H1 (cell line): ENCODE measurements around the gene TMPRSS13. TPM values are rescaled to one million over a fixed set of nuclear protein-coding genes. Genes with fewer than 3 reads are reported as not detected.
A peak's percentile ranks its signal among the peaks of the same experiment; 100 is the strongest.

Experiments
- CTCF ChIA-PET: fragments of 300-600 bp; sonication (Branson Sonifier 250); formaldehyde crosslinking; loops from one replicate; lab custom pipeline; 2021; ENCODE audit not compliant: partially characterized antibody; lab: Charles Lee
- POLR2A ChIA-PET: fragments of 300-600 bp; sonication (Branson Sonifier 250); formaldehyde crosslinking; loops from one replicate; lab custom pipeline; 2021; ENCODE audit warnings: inconsistent platforms; ENCODE audit not compliant: partially characterized antibody; lab: Charles Lee
- DNase-seq, 2 experiments: peaks; one replicate each; pipeline versions ENCODE4 v3.0.0 to v3.0.0-alpha.2; 2010 to 2022; ENCODE audit warnings: low spot score in 2 of 2, low read depth in 1 of 2, mixed read lengths in 1 of 2
- FAIRE-seq: peaks from 2 replicates; lab custom pipeline; 2011; peaks lifted over from hg19 to GRCh38; lab: Jason Lieb, UNC
- H2AFZ ChIP-seq: 2 replicates; pipeline ENCODE4 v1.8.1; 2012; ENCODE audit warnings: low read length, inconsistent platforms
- H2AK5ac ChIP-seq: 2 replicates; pipeline ENCODE4 v1.6.1; 2013; ENCODE audit warnings: low read depth, low read length
- H2BK120ac ChIP-seq: replicated peaks from 2 replicates; pipeline ENCODE3; 2013; ENCODE audit warnings: low read depth, low read length, inconsistent platforms
- H2BK12ac ChIP-seq: 2 replicates; pipeline ENCODE4 v1.6.1; 2013; ENCODE audit warnings: low read depth, low read length
- H2BK15ac ChIP-seq: 2 replicates; pipeline ENCODE4 v1.6.1; 2013; ENCODE audit warnings: low read length
- H2BK20ac ChIP-seq: 2 replicates; pipeline ENCODE4 v1.6.1; 2013; ENCODE audit warnings: low read length
- H2BK5ac ChIP-seq: 2 replicates; pipeline ENCODE4 v1.6.1; 2013; ENCODE audit warnings: low read depth, low read length
- H3K14ac ChIP-seq: 2 replicates; pipeline ENCODE4 v1.6.1; 2013; ENCODE audit warnings: inconsistent platforms; ENCODE audit not compliant: insufficient read length
- H3K18ac ChIP-seq: 2 replicates; pipeline ENCODE4 v1.6.1; 2013; ENCODE audit warnings: low read length; ENCODE audit errors: extremely low read depth
- H3K23ac ChIP-seq: 2 replicates; pipeline ENCODE4 v1.6.1; 2013; ENCODE audit warnings: inconsistent platforms; ENCODE audit not compliant: insufficient read length
- H3K23me2 ChIP-seq: 2 replicates; pipeline ENCODE4 v1.6.1; 2013; ENCODE audit warnings: low read depth, low read length
- H3K27ac ChIP-seq: 2 replicates; pipeline ENCODE4 v1.6.1; 2011; ENCODE audit warnings: low read depth, low read length, inconsistent platforms
- H3K27me3 ChIP-seq, 4 experiments: replicated peaks in 1 of 4; 1 replicate in 1 of 4; 2 replicates in 3 of 4; pipeline versions ENCODE4 v1.6.1 to v1.8.1; 2011 to 2013; ENCODE audit warnings: low read length in 3 of 4, mild to moderate bottlenecking in 3 of 4, inconsistent platforms in 2 of 4, mixed read lengths in 2 of 4, moderate library complexity in 1 of 4; ENCODE audit not compliant: control insufficient read depth in 3 of 4, insufficient read depth in 3 of 4; ENCODE audit errors: extremely low read depth in 1 of 4
- H3K36me3 ChIP-seq, 4 experiments: 2 replicates each; pipeline versions ENCODE4 v1.6.1 to v1.8.1; 2011 to 2013; ENCODE audit warnings: mild to moderate bottlenecking in 4 of 4, low read length in 3 of 4, moderate library complexity in 2 of 4, control low read depth in 1 of 4, inconsistent platforms in 1 of 4; ENCODE audit not compliant: insufficient read depth in 4 of 4, control insufficient read depth in 2 of 4
- H3K4ac ChIP-seq: replicated peaks from 2 replicates; pipeline ENCODE3; 2013; ENCODE audit warnings: low read length, low read depth, mixed read lengths, inconsistent platforms; ENCODE audit not compliant: insufficient read length
- H3K4me1 ChIP-seq, 4 experiments: replicated peaks in 1 of 4; 1 replicate in 1 of 4; 2 replicates in 3 of 4; pipeline versions ENCODE4 v1.6.1 to v1.8.1; 2011 to 2013; ENCODE audit warnings: low read length in 3 of 4, inconsistent platforms in 2 of 4, mixed read lengths in 1 of 4; ENCODE audit not compliant: insufficient read depth in 4 of 4, control insufficient read depth in 3 of 4
- H3K4me2 ChIP-seq, 2 experiments: 2 replicates each; pipeline versions ENCODE4 v1.6.1 to v1.8.1; 2011 to 2013; ENCODE audit warnings: low read depth in 2 of 2, low read length in 2 of 2, control low read depth in 1 of 2, inconsistent platforms in 1 of 2, mild to moderate bottlenecking in 1 of 2; ENCODE audit not compliant: insufficient read depth in 1 of 2
- H3K4me3 ChIP-seq, 4 experiments: fragments of 200-600, 300-600 bp in 1 of 4; sonication (generic), shearing (Covaris generic), sonication (Bioruptor Twin) in 1 of 4; 2 replicates each; pipeline versions ENCODE4 v1.5.1 to v1.8.1; 2011 to 2016; ENCODE audit warnings: low read length in 4 of 4, low read depth in 3 of 4, control low read depth in 2 of 4, inconsistent platforms in 2 of 4, mild to moderate bottlenecking in 2 of 4, mixed read lengths in 1 of 4, moderate library complexity in 1 of 4; ENCODE audit not compliant: insufficient read depth in 2 of 4; ENCODE audit errors: extremely low read depth in 1 of 4
- H3K56ac ChIP-seq: replicated peaks from 2 replicates; pipeline ENCODE3; 2013; ENCODE audit warnings: low read depth, mild to moderate bottlenecking, mixed read lengths, low read length, inconsistent platforms; ENCODE audit not compliant: insufficient read length
- H3K79me1 ChIP-seq: 2 replicates; pipeline ENCODE4 v1.6.1; 2013; ENCODE audit warnings: low read depth, low read length, control low read depth
- H3K79me2 ChIP-seq, 2 experiments: 2 replicates each; pipeline versions ENCODE4 v1.6.1 to v1.8.1; 2012 to 2013; ENCODE audit warnings: low read length in 2 of 2, mild to moderate bottlenecking in 2 of 2, inconsistent platforms in 1 of 2; ENCODE audit not compliant: insufficient read depth in 2 of 2, control insufficient read depth in 1 of 2
- H3K9ac ChIP-seq, 4 experiments: replicated peaks in 1 of 4; 1 replicate in 1 of 4; 2 replicates in 3 of 4; pipeline versions ENCODE4 v1.6.1 to v1.8.1; 2011 to 2013; ENCODE audit warnings: low read depth in 3 of 4, low read length in 3 of 4, control low read depth in 2 of 4, mild to moderate bottlenecking in 2 of 4, moderate library complexity in 2 of 4, inconsistent platforms in 1 of 4; ENCODE audit errors: extremely low read depth in 1 of 4
- H3K9me3 ChIP-seq, 2 experiments: 2 replicates each; pipeline versions ENCODE4 v1.6.1 to v1.8.1; 2012 to 2013; ENCODE audit warnings: mild to moderate bottlenecking in 2 of 2, moderate library complexity in 2 of 2, control low read depth in 1 of 2, inconsistent platforms in 1 of 2, low read depth in 1 of 2, low read length in 1 of 2, mixed read lengths in 1 of 2; ENCODE audit not compliant: insufficient read depth in 2 of 2
- H4K20me1 ChIP-seq, 2 experiments: replicated peaks in 1 of 2; 2 replicates each; pipeline versions ENCODE3 to v1.8.1; 2011 to 2013; ENCODE audit warnings: inconsistent platforms in 2 of 2, low read length in 2 of 2, mild to moderate bottlenecking in 1 of 2; ENCODE audit not compliant: insufficient read depth in 2 of 2, control insufficient read depth in 1 of 2
- H4K5ac ChIP-seq: 2 replicates; pipeline ENCODE4 v1.6.1; 2013; ENCODE audit warnings: low read length, low read depth, mixed read lengths, inconsistent platforms; ENCODE audit not compliant: insufficient read length
- H4K8ac ChIP-seq: 2 replicates; pipeline ENCODE4 v1.8.0; 2013; ENCODE audit warnings: mild to moderate bottlenecking, moderate library complexity, low read length, inconsistent platforms; ENCODE audit not compliant: insufficient read depth; ENCODE audit errors: extremely low read depth
- H4K91ac ChIP-seq: replicated peaks from 2 replicates; pipeline ENCODE3; 2013; ENCODE audit warnings: low read length, mixed read lengths, inconsistent platforms; ENCODE audit not compliant: insufficient read length
- ASH2L ChIP-seq: fragments of 200-600, 300-600 bp; sonication (generic); IDR thresholded peaks from one replicate; pipeline ENCODE4 v1.7.1; 2017; ENCODE audit warnings: low read length
- CBX5 ChIP-seq: fragments of 300-800, 300-1000 bp; sonication (generic); IDR thresholded peaks from 2 replicates; pipeline ENCODE4 v1.7.1; 2016; ENCODE audit warnings: antibody characterized with exemption, low read length, low read depth
- CHD1 ChIP-seq: IDR thresholded peaks from 2 replicates; pipeline ENCODE4 v1.6.1; 2012; ENCODE audit warnings: low read depth, low read length, improper control_type of control experiment
- EGR1 ChIP-seq: IDR thresholded peaks from 2 replicates; pipeline ENCODE4 v1.6.1; 2011; ENCODE audit warnings: low read depth, low read length, borderline replicate concordance
- EP300 ChIP-seq, 2 experiments: IDR thresholded peaks; 1 replicate in 1 of 2; 2 replicates in 1 of 2; pipeline ENCODE4 v1.6.1; 2011 to 2012; ENCODE audit warnings: low read depth in 2 of 2, low read length in 2 of 2, mild to moderate bottlenecking in 2 of 2, borderline replicate concordance in 1 of 2, inconsistent platforms in 1 of 2, moderate library complexity in 1 of 2
- EZH2 ChIP-seq: fragments of 200-600 bp; sonication (generic); IDR thresholded peaks from 2 replicates; pipeline ENCODE4 v1.7.1; 2012; ENCODE audit warnings: low read depth, mild to moderate bottlenecking, moderate library complexity, low read length, inconsistent platforms; ENCODE audit not compliant: severe bottlenecking
- KDM4A ChIP-seq: IDR thresholded peaks from one replicate; pipeline ENCODE4 v1.7.1; 2012; ENCODE audit warnings: low read depth, mild to moderate bottlenecking, moderate library complexity, low read length, inconsistent platforms; ENCODE audit not compliant: severe bottlenecking
- MAFK ChIP-seq: IDR thresholded peaks from 2 replicates; pipeline ENCODE4 v1.6.1; 2012; ENCODE audit warnings: low read depth, mild to moderate bottlenecking, improper control_type of control experiment, low read length
- NANOG ChIP-seq: IDR thresholded peaks from 2 replicates; pipeline ENCODE4 v1.6.1; 2011; ENCODE audit warnings: low read length, low read depth, mild to moderate bottlenecking, inconsistent platforms; ENCODE audit not compliant: insufficient read depth, poor library complexity, severe bottlenecking
- POU5F1 ChIP-seq: IDR thresholded peaks from 2 replicates; pipeline ENCODE4 v1.6.1; 2011; ENCODE audit warnings: low read depth, mild to moderate bottlenecking, low read length, moderate library complexity
- RXRA ChIP-seq: IDR thresholded peaks from 2 replicates; pipeline ENCODE4 v1.6.1; 2011; ENCODE audit warnings: low read depth, mild to moderate bottlenecking, low read length, moderate library complexity; ENCODE audit not compliant: insufficient read depth
- SUZ12 ChIP-seq: fragments of 200-600 bp; sonication (generic); IDR thresholded peaks from 2 replicates; pipeline ENCODE4 v1.6.1; 2012; ENCODE audit warnings: mild to moderate bottlenecking, inconsistent platforms, low read length, moderate library complexity, mixed read lengths
- TAF1 ChIP-seq: IDR thresholded peaks from 2 replicates; pipeline ENCODE4 v1.6.1; 2011; ENCODE audit warnings: mild to moderate bottlenecking, low read depth, low read length
- TAF7 ChIP-seq: optimal IDR thresholded peaks from 2 replicates; pipeline ENCODE3; 2011; ENCODE audit warnings: low read depth, mild to moderate bottlenecking, inconsistent platforms, low read length, moderate library complexity, borderline replicate concordance
- WGBS, 2 experiments: shearing (Covaris generic) in 1 of 2; methylation state at CpG; one replicate each; pipeline versions ENCODE4 v1.1.6 to v1.1.7; 2013 to 2015; ENCODE audit warnings: low lambda C conversion rate in 2 of 2, mixed read lengths in 2 of 2, inconsistent platforms in 1 of 2, low coverage in 1 of 2, missing lambda C conversion rate in 1 of 2; ENCODE audit not compliant: insufficient replicate concordance in 2 of 2, insufficient coverage in 1 of 2, insufficient read length in 1 of 2; ENCODE audit errors: extremely low coverage in 1 of 2, missing lambda C conversion rate in 1 of 2; 5-methylcytosine and 5-hydroxymethylcytosine counted together
- polyA plus RNA-seq, 7 experiments: library from polyadenylated mRNA; depleted of rRNA in 3 of 7; stranded (reverse) in 5 of 7; unstranded in 2 of 7; fragments of >200 nt in 5 of 7; fragments of 200-250 nt in 2 of 7; gene quantifications; 1 replicate in 5 of 7; 2 replicates in 1 of 7; 4 replicates in 1 of 7; pipeline versions ENCODE4 v1.2.1 to v1.2.3, GENCODE V29; 2011 to 2013; ENCODE audit warnings: missing spikeins in 2 of 7, mixed read lengths in 2 of 7
- total RNA-seq: library from RNA; stranded (reverse); fragmentation: NEBNext Ultra II Directional; extraction: Animal tissue kit (Norgen Biotek cat#: 25700); gene quantifications from 2 replicates; pipeline ENCODE4 v1.2.1, GENCODE V29; 2021

The TMPRSS13 gene
- total and polyA plus RNA-seq, 2 of the 8 experiments (the other 6 are each of a cell fraction or from before 2014, with no cell fraction given) = 0.61 to 0.79 TPM

DNA sequence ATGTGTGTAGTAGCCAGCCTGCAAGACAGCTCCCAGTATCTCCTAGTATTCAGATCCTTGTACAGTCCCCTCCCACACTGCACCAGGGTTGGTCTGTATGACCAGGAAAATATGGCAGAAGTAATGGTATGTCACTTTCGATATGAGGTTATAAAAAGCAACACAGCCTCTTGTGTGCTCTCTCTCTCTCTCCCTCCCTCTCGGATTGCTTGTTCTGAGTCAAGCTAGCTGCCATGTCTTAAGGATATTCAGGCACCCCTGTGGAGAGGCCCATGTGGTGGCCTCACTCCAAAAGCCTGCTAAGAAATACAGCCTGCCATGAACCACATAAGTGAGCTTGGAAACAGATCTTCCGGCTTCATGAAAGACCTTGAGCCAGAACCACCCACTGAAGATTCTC lies 78.1 kb downstream of the TMPRSS13 start:
- CTCF ChIA-PET = interaction anchor here (0.9 to 3.4 kb wide), 7 partner anchors 16 to 96 kb away, joined by 3 to 16 read pairs (median 3); no protein-coding TSS in a partner anchor
- TF ChIP-seq NANOG = no peak
- TF ChIP-seq ASH2L = no peak
- no peak for TF ChIP-seq RXRA
- no peak for TF ChIP-seq EZH2
- TF ChIP-seq TAF1 = no peak
- no peak for TF ChIP-seq CHD1
- TF ChIP-seq CBX5 = no peak
- no peak for TF ChIP-seq EP300 (IDR thresholded peaks at IDR 0.05; ENCODE audit: borderline replicate concordance in 1 of 2, low read depth in 2 of 2, low read length in 2 of 2)
- TF ChIP-seq SUZ12 = no peak
- no peak for TF ChIP-seq KDM4A
- TF ChIP-seq TAF7 = no peak
- no peak for TF ChIP-seq MAFK
- no peak for TF ChIP-seq EGR1
- no peak for TF ChIP-seq POU5F1

More for the DNA sequence above, 78.1 kb downstream of the TMPRSS13 start:
- Histone ChIP-seq H2BK15ac (no peak overlapping the region), H3K56ac (no peak overlapping the region), H2BK5ac (no peak overlapping the region), H4K91ac (no peak overlapping the region), H3K23me2 (no peaks in the 10 kb centered on the region), H3K79me1 (no peaks in the 10 kb centered on the region), H3K18ac (no peak overlapping the region), H3K4me2 (0 out of 4 replicates have a peak overlapping the region, but pooled peaks of 1 of the 2 experiments have one; percentile 23), H3K9ac (no peak overlapping the region), H3K9me3 (peaks cover 0 to 3% of the 10 kb centered on the region in 2 experiments; a peak in 1 of 4 replicates), H4K8ac (no peak overlapping the region), H2AK5ac (no peak overlapping the region), H3K4me3 (no peak overlapping the region), H3K4ac (no peak overlapping the region), H4K5ac (no peak overlapping the region), H3K23ac (no peak overlapping the region), H2BK20ac (no peak overlapping the region), H3K36me3 (no peaks in the 10 kb centered on the region), H2BK12ac (no peak overlapping the region), H3K4me1 (peaks cover 0 to 7% (median 4%) of the 10 kb centered on the region in 4 experiments; a peak in 5 of 7 replicates), H3K27ac (no peak overlapping the region), H3K79me2 (no peaks in the 10 kb centered on the region), H2BK120ac (no peak overlapping the region), H2AFZ (no peak overlapping the region), H3K14ac (peak overlapping the region; percentile 80), H3K27me3 (no peaks in the 10 kb centered on the region; a peak in 1 of 7 replicates), H4K20me1 (no peaks in the 10 kb centered on the region)
- FAIRE-seq (no peak), DNase-seq (no peak)
- POLR2A ChIA-PET = no interaction called here
- WGBS, 2 experiments = 71% methylated on average over 3 of the region's 3 CpGs; no CpG with 5 or more reads in 1 of the 2 experiments
